ENCODE data around the gene DHX9. TPM values are rescaled to one million over a fixed set of nuclear protein-coding genes. Genes with fewer than 3 reads are reported as not detected.

DHX9 gene
- polyA plus RNA-seq, 2 of the 4 experiments (the other 2 are of a cell fraction): 205 to 247 TPM

DNA sequence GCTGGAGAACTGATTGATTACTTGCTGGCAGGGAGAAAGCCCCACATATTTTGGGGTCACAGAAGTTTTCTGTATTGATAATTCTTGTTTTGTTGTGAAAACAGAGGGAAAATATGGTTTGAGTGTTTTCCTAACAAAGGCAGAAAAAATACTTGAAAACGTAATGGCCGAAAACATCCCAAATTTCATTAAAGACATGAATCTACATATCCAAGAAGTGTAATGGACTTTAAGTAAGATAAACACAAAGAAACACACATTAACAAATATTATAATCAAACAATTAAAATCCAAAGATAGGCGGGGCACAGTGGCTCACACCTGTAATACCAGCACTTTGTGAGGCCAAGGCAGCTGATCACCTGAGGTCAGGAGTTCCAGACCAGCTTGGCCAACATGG, 74.3 kb downstream of the DHX9 start:
- 79% methylated on average over 3 of the region's 3 CpGs for WGBS (ENCODE audit: missing lambda C conversion rate)
- TF ChIP-seq CEBPB (IDR thresholded peaks at IDR 0.05) (no peak), HOXB13 (CRISPR knock-in tag; IDR thresholded peaks at IDR 0.05; ENCODE audit: low read depth) (no peak), MAZ (IDR thresholded peaks at IDR 0.05; ENCODE audit: borderline replicate concordance, low read depth, low read length) (no peak)
- TF ChIP-seq, protein P1, sequence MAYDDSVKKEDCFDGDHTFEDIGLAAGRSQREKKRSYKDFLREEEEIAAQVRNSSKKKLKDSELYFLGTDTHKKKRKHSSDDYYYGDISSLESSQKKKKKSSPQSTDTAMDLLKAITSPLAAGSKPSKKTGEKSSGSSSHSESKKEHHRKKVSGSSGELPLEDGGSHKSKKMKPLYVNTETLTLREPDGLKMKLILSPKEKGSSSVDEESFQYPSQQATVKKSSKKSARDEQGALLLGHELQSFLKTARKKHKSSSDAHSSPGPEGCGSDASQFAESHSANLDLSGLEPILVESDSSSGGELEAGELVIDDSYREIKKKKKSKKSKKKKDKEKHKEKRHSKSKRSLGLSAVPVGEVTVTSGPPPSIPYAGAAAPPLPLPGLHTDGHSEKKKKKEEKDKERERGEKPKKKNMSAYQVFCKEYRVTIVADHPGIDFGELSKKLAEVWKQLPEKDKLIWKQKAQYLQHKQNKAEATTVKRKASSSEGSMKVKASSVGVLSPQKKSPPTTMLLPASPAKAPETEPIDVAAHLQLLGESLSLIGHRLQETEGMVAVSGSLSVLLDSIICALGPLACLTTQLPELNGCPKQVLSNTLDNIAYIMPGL (CRISPR knock-in tag; IDR thresholded peaks at IDR 0.05; ENCODE audit: borderline replicate concordance): no peak
- Histone ChIP-seq H3K27ac (no peak overlapping the region), H3K4me2 (no peak overlapping the region), H3K4me3 (no peak overlapping the region), H3K9me3 (peaks cover 7% of the 10 kb centered on the region; the same call in 2 of the 3 replicates), H3K4me1 (no peaks in the 10 kb centered on the region)
- ChIA-PET CTCF (interaction anchor here (1.7 kb wide), 1 partner anchor 15 kb away, joined by 5 read pairs; no protein-coding TSS in a partner anchor), POLR2A (no interaction called here)
- ATAC-seq (no peak), DNase-seq (ENCODE audit: low read depth in 1 of 2, low spot score in 1 of 2) (no peak), FAIRE-seq (no peak)

DNA sequence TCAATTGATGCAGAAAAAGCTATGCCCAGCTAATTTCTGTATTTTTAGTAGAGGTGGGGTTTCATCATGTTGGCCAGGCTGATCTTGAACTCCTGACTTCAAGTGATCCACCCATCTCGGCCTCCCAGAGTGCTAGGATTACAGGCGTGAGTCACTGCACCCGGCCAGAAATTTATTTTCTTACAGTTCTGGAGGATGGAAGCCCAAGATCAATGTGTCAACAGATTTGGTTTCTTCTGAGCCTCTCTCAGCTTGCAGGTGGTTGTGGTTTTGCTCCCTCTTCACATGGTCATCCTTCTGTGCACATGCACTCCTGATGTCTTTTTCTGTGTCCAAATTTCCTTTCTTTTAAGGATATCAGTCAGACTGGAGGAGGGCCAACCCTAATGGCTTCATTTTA, 78.2 kb downstream of the DHX9 start:
- Histone ChIP-seq H3K9me3 (peaks cover 7% of the 10 kb centered on the region; the same call in 2 of the 3 replicates), H3K4me1 (no peaks in the 10 kb centered on the region), H3K4me3 (no peak overlapping the region), H3K4me2 (no peak overlapping the region), H3K27ac (no peak overlapping the region)
- FAIRE-seq (no peak), ATAC-seq (no peak), DNase-seq (ENCODE audit: low read depth in 1 of 2, low spot score in 1 of 2) (no peak)
- TF ChIP-seq RAD21 (conservative IDR thresholded peaks at IDR 0.05 in 1 of 2, IDR thresholded peaks at IDR 0.05 in 1 of 2): no peak
- no peak for TF ChIP-seq EHF (CRISPR knock-in tag; IDR thresholded peaks at IDR 0.05)
- TF ChIP-seq CBX2 (IDR thresholded peaks at IDR 0.05; ENCODE audit: borderline replicate concordance, low read depth): no peak
- TF ChIP-seq HOXB5 (CRISPR knock-in tag; IDR thresholded peaks at IDR 0.05): no peak
- POLR2A ChIA-PET: no interaction called here
- CTCF ChIA-PET: interaction anchor here (0.6 to 2.0 kb wide), 2 partner anchors 18 to 586 kb away, joined by 3 to 4 read pairs; no protein-coding TSS in a partner anchor
- WGBS (ENCODE audit: missing lambda C conversion rate): 36% methylated on average over 3 of the region's 3 CpGs

DNA sequence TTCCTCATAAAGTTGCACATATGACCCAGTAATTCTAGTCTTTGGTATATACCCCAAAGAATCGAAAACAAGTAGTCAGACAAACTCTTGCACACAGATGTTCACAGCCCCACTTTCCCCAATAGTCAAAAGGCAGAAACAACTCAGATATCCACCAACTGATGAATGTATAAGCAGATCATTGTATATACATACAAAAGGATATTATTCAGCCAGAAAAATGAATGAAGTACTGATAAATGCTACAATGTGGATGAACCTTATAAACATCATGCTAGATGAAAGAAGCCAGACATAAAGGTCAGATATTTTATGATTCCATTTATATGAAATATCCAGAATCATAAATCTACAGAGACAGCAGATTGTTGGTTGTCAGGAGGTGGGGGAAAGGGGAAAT, 86.5 kb downstream of the DHX9 start:
- FAIRE-seq: no peak
- Histone ChIP-seq H3K27ac (no peak overlapping the region), H3K4me2 (no peak overlapping the region), H3K4me1 (no peaks in the 10 kb centered on the region), H3K4me3 (no peak overlapping the region), H3K9me3 (no peaks in the 10 kb centered on the region)
- CTCF ChIA-PET: no interaction called here
- POLR2A ChIA-PET: no interaction called here
- TF ChIP-seq MAFK (IDR thresholded peaks at IDR 0.05; ENCODE audit: partially characterized antibody) (no peak), NPAS2 (CRISPR knock-in tag; IDR thresholded peaks at IDR 0.05; ENCODE audit: borderline replicate concordance) (no peak), EHMT2 (IDR thresholded peaks at IDR 0.05; ENCODE audit: low read depth) (no peak), HOXA7 (CRISPR knock-in tag; IDR thresholded peaks at IDR 0.05) (no peak), NFE2L2 (conservative IDR thresholded peaks at IDR 0.05; ENCODE audit: low read length) (no peak), ZFP36 (IDR thresholded peaks at IDR 0.05; ENCODE audit: borderline replicate concordance, partially characterized antibody) (no peak), ESRRA (IDR thresholded peaks at IDR 0.05; ENCODE audit: borderline replicate concordance, low read length) (no peak), FOSL2 (IDR thresholded peaks at IDR 0.05) (no peak), FOSL2 (CRISPR knock-in tag; IDR thresholded peaks at IDR 0.05) (no peak)
- TF ChIP-seq, protein P2, sequence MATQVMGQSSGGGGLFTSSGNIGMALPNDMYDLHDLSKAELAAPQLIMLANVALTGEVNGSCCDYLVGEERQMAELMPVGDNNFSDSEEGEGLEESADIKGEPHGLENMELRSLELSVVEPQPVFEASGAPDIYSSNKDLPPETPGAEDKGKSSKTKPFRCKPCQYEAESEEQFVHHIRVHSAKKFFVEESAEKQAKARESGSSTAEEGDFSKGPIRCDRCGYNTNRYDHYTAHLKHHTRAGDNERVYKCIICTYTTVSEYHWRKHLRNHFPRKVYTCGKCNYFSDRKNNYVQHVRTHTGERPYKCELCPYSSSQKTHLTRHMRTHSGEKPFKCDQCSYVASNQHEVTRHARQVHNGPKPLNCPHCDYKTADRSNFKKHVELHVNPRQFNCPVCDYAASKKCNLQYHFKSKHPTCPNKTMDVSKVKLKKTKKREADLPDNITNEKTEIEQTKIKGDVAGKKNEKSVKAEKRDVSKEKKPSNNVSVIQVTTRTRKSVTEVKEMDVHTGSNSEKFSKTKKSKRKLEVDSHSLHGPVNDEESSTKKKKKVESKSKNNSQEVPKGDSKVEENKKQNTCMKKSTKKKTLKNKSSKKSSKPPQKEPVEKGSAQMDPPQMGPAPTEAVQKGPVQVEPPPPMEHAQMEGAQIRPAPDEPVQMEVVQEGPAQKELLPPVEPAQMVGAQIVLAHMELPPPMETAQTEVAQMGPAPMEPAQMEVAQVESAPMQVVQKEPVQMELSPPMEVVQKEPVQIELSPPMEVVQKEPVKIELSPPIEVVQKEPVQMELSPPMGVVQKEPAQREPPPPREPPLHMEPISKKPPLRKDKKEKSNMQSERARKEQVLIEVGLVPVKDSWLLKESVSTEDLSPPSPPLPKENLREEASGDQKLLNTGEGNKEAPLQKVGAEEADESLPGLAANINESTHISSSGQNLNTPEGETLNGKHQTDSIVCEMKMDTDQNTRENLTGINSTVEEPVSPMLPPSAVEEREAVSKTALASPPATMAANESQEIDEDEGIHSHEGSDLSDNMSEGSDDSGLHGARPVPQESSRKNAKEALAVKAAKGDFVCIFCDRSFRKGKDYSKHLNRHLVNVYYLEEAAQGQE (IDR thresholded peaks at IDR 0.05): no peak
- TF ChIP-seq, protein P3, sequence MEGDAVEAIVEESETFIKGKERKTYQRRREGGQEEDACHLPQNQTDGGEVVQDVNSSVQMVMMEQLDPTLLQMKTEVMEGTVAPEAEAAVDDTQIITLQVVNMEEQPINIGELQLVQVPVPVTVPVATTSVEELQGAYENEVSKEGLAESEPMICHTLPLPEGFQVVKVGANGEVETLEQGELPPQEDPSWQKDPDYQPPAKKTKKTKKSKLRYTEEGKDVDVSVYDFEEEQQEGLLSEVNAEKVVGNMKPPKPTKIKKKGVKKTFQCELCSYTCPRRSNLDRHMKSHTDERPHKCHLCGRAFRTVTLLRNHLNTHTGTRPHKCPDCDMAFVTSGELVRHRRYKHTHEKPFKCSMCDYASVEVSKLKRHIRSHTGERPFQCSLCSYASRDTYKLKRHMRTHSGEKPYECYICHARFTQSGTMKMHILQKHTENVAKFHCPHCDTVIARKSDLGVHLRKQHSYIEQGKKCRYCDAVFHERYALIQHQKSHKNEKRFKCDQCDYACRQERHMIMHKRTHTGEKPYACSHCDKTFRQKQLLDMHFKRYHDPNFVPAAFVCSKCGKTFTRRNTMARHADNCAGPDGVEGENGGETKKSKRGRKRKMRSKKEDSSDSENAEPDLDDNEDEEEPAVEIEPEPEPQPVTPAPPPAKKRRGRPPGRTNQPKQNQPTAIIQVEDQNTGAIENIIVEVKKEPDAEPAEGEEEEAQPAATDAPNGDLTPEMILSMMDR (IDR thresholded peaks at IDR 0.05): no peak
- TF ChIP-seq, protein P4, sequence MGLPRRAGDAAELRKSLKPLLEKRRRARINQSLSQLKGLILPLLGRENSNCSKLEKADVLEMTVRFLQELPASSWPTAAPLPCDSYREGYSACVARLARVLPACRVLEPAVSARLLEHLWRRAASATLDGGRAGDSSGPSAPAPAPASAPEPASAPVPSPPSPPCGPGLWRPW (IDR thresholded peaks at IDR 0.05): no peak
- TF ChIP-seq, protein P1 (CRISPR knock-in tag; IDR thresholded peaks at IDR 0.05; ENCODE audit: borderline replicate concordance): no peak
- WGBS (ENCODE audit: missing lambda C conversion rate): 3% methylated on average over 1 of the region's 1 CpG
- no peak for DNase-seq (ENCODE audit: low read depth in 1 of 2, low spot score in 1 of 2)
- no peak for ATAC-seq
